Peyer's patch (tissue), 4 donors: Measurements from ENCODE around the gene PLA2G6.

Experiments
- CTCF ChIP-seq, 6 experiments: fragments of 450-650 bp in 4 of 6; fragments of 200-600 bp in 2 of 6; sonication (generic) in 1 of 6; IDR thresholded peaks; one replicate each; pipeline ENCODE4 v1.5.1; 2017 to 2019; ENCODE audit warnings: antibody characterized with exemption in 6 of 6, mild to moderate bottlenecking in 3 of 6, moderate library complexity in 1 of 6
- POLR2A ChIP-seq, 2 donors: fragments of 450-650 bp; IDR thresholded peaks; one replicate each; pipeline ENCODE4 v1.5.1; 2017; ENCODE audit warnings: antibody characterized with exemption in 2 of 2, mild to moderate bottlenecking in 2 of 2, moderate library complexity in 2 of 2

GRCh38 chr22:38201711-38202436, 20.2 kb upstream of the PLA2G6 start, which contains the start of gene MAFF:
- TF ChIP-seq CTCF (IDR thresholded peaks at IDR 0.05) (no peak), POLR2A (IDR thresholded peaks at IDR 0.05) (peak; percentile 95 to 98)
